Neural cell (in vitro differentiated cells): ENCODE measurements around the gene ANKEF1.

Experiments used
- EZH2 ChIP-seq: fragments of 200-600, 300-800 bp; shearing (Covaris generic), sonication (generic); IDR thresholded peaks from 2 replicates; pipeline ENCODE4 v1.6.1; 2014; ENCODE audit warnings: antibody characterized with exemption, low read length, borderline replicate concordance, mild to moderate bottlenecking; ENCODE audit not compliant: insufficient read depth, poor library complexity, severe bottlenecking
- MXI1 ChIP-seq: fragments of 450-650 bp; conservative IDR thresholded peaks from 2 replicates; pipeline ENCODE4 v1.6.1; 2014; ENCODE audit warnings: antibody characterized with exemption, mild to moderate bottlenecking; ENCODE audit not compliant: poor library complexity, severe bottlenecking
- TF ChIP-seq, protein P1 (sequence below): fragments of 450-650 bp; IDR thresholded peaks from 2 replicates; pipeline ENCODE4 v1.5.1; 2014; ENCODE audit warnings: antibody characterized with exemption, mild to moderate bottlenecking, moderate library complexity; ENCODE audit not compliant: poor library complexity, severe bottlenecking
- TF ChIP-seq, protein P2 (sequence below): IDR thresholded peaks from 2 replicates; pipeline ENCODE4 v1.6.1; 2012; ENCODE audit warnings: borderline replicate concordance

DNA sequence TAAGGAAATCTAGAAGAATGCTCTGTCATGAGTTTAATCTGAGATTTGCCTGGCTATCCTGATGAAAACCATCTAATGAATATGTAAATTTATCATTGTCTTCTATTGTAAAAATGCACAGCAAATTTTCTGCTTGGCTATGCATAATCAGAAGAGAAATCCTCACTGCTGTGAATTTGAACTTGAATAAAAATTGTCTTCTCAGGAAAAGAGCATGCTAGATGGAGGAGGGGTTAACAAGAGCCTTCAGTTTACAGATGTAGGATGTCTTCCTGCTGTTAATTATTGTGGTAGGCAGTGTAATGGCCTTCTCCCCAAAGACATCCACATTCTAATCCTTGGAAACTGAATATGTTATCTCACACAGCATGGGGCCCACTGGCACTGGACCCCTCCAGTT is 45.8 kb downstream of the ANKEF1 start:
- TF ChIP-seq, protein P1, sequence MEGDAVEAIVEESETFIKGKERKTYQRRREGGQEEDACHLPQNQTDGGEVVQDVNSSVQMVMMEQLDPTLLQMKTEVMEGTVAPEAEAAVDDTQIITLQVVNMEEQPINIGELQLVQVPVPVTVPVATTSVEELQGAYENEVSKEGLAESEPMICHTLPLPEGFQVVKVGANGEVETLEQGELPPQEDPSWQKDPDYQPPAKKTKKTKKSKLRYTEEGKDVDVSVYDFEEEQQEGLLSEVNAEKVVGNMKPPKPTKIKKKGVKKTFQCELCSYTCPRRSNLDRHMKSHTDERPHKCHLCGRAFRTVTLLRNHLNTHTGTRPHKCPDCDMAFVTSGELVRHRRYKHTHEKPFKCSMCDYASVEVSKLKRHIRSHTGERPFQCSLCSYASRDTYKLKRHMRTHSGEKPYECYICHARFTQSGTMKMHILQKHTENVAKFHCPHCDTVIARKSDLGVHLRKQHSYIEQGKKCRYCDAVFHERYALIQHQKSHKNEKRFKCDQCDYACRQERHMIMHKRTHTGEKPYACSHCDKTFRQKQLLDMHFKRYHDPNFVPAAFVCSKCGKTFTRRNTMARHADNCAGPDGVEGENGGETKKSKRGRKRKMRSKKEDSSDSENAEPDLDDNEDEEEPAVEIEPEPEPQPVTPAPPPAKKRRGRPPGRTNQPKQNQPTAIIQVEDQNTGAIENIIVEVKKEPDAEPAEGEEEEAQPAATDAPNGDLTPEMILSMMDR = no peak
- TF ChIP-seq, protein P2, sequence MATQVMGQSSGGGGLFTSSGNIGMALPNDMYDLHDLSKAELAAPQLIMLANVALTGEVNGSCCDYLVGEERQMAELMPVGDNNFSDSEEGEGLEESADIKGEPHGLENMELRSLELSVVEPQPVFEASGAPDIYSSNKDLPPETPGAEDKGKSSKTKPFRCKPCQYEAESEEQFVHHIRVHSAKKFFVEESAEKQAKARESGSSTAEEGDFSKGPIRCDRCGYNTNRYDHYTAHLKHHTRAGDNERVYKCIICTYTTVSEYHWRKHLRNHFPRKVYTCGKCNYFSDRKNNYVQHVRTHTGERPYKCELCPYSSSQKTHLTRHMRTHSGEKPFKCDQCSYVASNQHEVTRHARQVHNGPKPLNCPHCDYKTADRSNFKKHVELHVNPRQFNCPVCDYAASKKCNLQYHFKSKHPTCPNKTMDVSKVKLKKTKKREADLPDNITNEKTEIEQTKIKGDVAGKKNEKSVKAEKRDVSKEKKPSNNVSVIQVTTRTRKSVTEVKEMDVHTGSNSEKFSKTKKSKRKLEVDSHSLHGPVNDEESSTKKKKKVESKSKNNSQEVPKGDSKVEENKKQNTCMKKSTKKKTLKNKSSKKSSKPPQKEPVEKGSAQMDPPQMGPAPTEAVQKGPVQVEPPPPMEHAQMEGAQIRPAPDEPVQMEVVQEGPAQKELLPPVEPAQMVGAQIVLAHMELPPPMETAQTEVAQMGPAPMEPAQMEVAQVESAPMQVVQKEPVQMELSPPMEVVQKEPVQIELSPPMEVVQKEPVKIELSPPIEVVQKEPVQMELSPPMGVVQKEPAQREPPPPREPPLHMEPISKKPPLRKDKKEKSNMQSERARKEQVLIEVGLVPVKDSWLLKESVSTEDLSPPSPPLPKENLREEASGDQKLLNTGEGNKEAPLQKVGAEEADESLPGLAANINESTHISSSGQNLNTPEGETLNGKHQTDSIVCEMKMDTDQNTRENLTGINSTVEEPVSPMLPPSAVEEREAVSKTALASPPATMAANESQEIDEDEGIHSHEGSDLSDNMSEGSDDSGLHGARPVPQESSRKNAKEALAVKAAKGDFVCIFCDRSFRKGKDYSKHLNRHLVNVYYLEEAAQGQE = no peak
- TF ChIP-seq EZH2 = no peak
- no peak for TF ChIP-seq MXI1
